Panc1 (cell line): Measurements from ENCODE around the gene CACNA2D4. TPM values are rescaled to one million over a fixed set of nuclear protein-coding genes. Genes with fewer than 3 reads are reported as not detected.

Experiments
- ATAC-seq: fragments of 200-7000 bp; cut with Tn5 transposase; 2 replicates; pipeline ENCODE4 v1.9.1; 2020; ENCODE audit warnings: mild to moderate bottlenecking, moderate library complexity
- BruUV-seq: library from RNA; stranded (reverse); fragments of 400-500 nt; replicated peaks from 2 replicates; lab custom pipeline; 2021; lab: Mats Ljungman, UMichigan
- CTCF ChIA-PET: fragments of 300-600 bp; sonication (Branson Sonifier 250); formaldehyde crosslinking; loops from one replicate; lab custom pipeline; 2022; ENCODE audit warnings: antibody characterized with exemption; lab: Charles Lee
- POLR2A ChIA-PET: fragments of 300-600 bp; sonication (Branson Sonifier 250); formaldehyde crosslinking; loops from one replicate; lab custom pipeline; 2022; ENCODE audit warnings: antibody characterized with exemption; lab: Charles Lee
- DNase-seq: peaks from one replicate; pipeline ENCODE4 v3.0.0-alpha.2; 2010; ENCODE audit warnings: low read depth, low spot score
- H3K27ac ChIP-seq: 2 replicates; pipeline ENCODE4 v1.5.1; 2011; ENCODE audit warnings: mild to moderate bottlenecking, low read length, inconsistent platforms
- H3K27me3 ChIP-seq: fragments of 200-500 bp; sonication (Bioruptor generic); 2 replicates; pipeline ENCODE4 v1.6.0; 2014; ENCODE audit warnings: low read length, inconsistent platforms; ENCODE audit not compliant: control insufficient read depth, insufficient read depth
- H3K36me3 ChIP-seq: fragments of 200-500 bp; sonication (Bioruptor generic); 2 replicates; pipeline ENCODE4 v1.5.1; 2014; ENCODE audit warnings: inconsistent platforms, mild to moderate bottlenecking, low read length, moderate library complexity; ENCODE audit not compliant: control insufficient read depth, insufficient read depth
- H3K4me1 ChIP-seq: 2 replicates; pipeline ENCODE4 v1.5.1; 2011; ENCODE audit warnings: inconsistent platforms, mild to moderate bottlenecking, low read length, moderate library complexity; ENCODE audit not compliant: control insufficient read depth, insufficient read depth
- H3K4me3 ChIP-seq, 2 experiments: 2 replicates each; pipeline ENCODE4 v1.5.1; 2011 to 2012; ENCODE audit warnings: low read depth in 2 of 2, low read length in 2 of 2, mild to moderate bottlenecking in 2 of 2, inconsistent platforms in 1 of 2, moderate library complexity in 1 of 2
- H3K9me3 ChIP-seq: fragments of 200-500 bp; sonication (Bioruptor generic); 2 replicates; pipeline ENCODE4 v1.5.1; 2014; ENCODE audit warnings: low read depth, mild to moderate bottlenecking, inconsistent platforms, low read length, moderate library complexity; ENCODE audit not compliant: control insufficient read depth, insufficient read depth
- CTCF ChIP-seq: fragments of 450-650 bp; IDR thresholded peaks from 2 replicates; pipeline ENCODE4 v1.5.1; 2017; ENCODE audit warnings: mild to moderate bottlenecking
- POLR2AphosphoS5 ChIP-seq: IDR thresholded peaks from 2 replicates; pipeline ENCODE4 v1.6.1; 2012; ENCODE audit warnings: mild to moderate bottlenecking, low read depth, low read length, moderate library complexity
- REST ChIP-seq, 2 experiments: IDR thresholded peaks; 2 replicates each; pipeline ENCODE4 v1.6.1; 2011 to 2012; ENCODE audit warnings: low read depth in 2 of 2, control low read depth in 1 of 2, low read length in 1 of 2, mild to moderate bottlenecking in 1 of 2, moderate library complexity in 1 of 2; ENCODE audit not compliant: insufficient read depth in 1 of 2
- SIN3A ChIP-seq: IDR thresholded peaks from 2 replicates; pipeline ENCODE4 v1.6.1; 2012; ENCODE audit warnings: low read depth, mild to moderate bottlenecking, low read length, moderate library complexity, borderline replicate concordance; ENCODE audit not compliant: insufficient read depth
- TCF7L2 ChIP-seq: IDR thresholded peaks from 2 replicates; pipeline ENCODE4 v1.6.1; 2011; ENCODE audit warnings: mild to moderate bottlenecking, low read depth, low read length, inconsistent platforms
- in situ Hi-C: cut with HindIII; loops from 2 replicates; pipeline ENCODE4 v1.10.0; 2016; ENCODE audit warnings: low sequenced_read_pairs, low pct_unique_long_range_greater_than_20kb
- intact Hi-C: fragments of 100-400 bp; cut with micrococcal nuclease; formaldehyde crosslinking; loops from one replicate; pipeline ENCODE4 v1.10.0; 2022; ENCODE audit not compliant: unreplicated experiment
- total RNA-seq: library from RNA; stranded (reverse); gene quantifications from one replicate; pipeline ENCODE4 v1.2.1, GENCODE V29; 2021; ENCODE audit not compliant: unreplicated experiment

The CACNA2D4 gene
- total RNA-seq, 1 experiment from 2014 or later: 0.15 TPM

GRCh38 chr12:1797991-1798640 lies 120.3 kb downstream of the CACNA2D4 start:
- Histone ChIP-seq H3K4me1 (no peaks in the 10 kb centered on the region), H3K27me3 (no peaks in the 10 kb centered on the region), H3K9me3 (no peaks in the 10 kb centered on the region), H3K4me3 (no peak overlapping the region), H3K27ac (no peak overlapping the region), H3K36me3 (no peaks in the 10 kb centered on the region)
- no TSS peak for BruUV-seq
- intact Hi-C loops: no loop called here
- TF ChIP-seq REST (IDR thresholded peaks at IDR 0.05; ENCODE audit: insufficient read depth in 1 of 2, low read depth in 2 of 2, low read length in 1 of 2) (no peak), TCF7L2 (no peak), SIN3A (no peak), POLR2AphosphoS5 (no peak), CTCF (no peak)
- ATAC-seq (no peak), DNase-seq (no peak)
- ChIA-PET CTCF (interaction anchor here (1.9 kb wide), 1 partner anchor 142 kb away, joined by 5 read pairs; no protein-coding TSS in a partner anchor), POLR2A (no interaction called here)
- in situ Hi-C loops: no loop called here

- H3K27me3 ChIP-seq: no peaks in the 10 kb centered on the region
- DNase-seq (no peak), ATAC-seq (no peak)
- intact Hi-C loops: no loop called here
- TF ChIP-seq POLR2AphosphoS5: no peak
- TF ChIP-seq CTCF: no peak
- TF ChIP-seq SIN3A: no peak
- TF ChIP-seq TCF7L2: no peak
- no peak for TF ChIP-seq REST (IDR thresholded peaks at IDR 0.05; ENCODE audit: insufficient read depth in 1 of 2, low read depth in 2 of 2, low read length in 1 of 2)
- no peaks in the 10 kb centered on the region; the same call in 1 of the 2 replicates for H3K36me3 ChIP-seq
- H3K9me3 ChIP-seq: no peaks in the 10 kb centered on the region
- H3K27ac ChIP-seq: no peak overlapping the region
- CTCF ChIA-PET: interaction anchor here (1.9 kb wide), 1 partner anchor 143 kb away, joined by 5 read pairs; no protein-coding TSS in a partner anchor
- in situ Hi-C loops: no loop called here
- H3K4me1 ChIP-seq: no peaks in the 10 kb centered on the region
- no TSS peak for BruUV-seq
- POLR2A ChIA-PET: no interaction called here
- H3K4me3 ChIP-seq: peak overlapping the region; percentile 48 to 73
These were observed 121.2 kb downstream of the CACNA2D4 start for GRCh38 chr12:1797011-1797901.
